ENCODE results near the gene TNIP2.

Gene TNIP2

GRCh38 chr4:2698951-2699505 lies 57.1 kb downstream of the TNIP2 start:
- H3K27ac ChIP-seq (replicated peaks), result no peak overlapping the region
- TF ChIP-seq, protein P1, sequence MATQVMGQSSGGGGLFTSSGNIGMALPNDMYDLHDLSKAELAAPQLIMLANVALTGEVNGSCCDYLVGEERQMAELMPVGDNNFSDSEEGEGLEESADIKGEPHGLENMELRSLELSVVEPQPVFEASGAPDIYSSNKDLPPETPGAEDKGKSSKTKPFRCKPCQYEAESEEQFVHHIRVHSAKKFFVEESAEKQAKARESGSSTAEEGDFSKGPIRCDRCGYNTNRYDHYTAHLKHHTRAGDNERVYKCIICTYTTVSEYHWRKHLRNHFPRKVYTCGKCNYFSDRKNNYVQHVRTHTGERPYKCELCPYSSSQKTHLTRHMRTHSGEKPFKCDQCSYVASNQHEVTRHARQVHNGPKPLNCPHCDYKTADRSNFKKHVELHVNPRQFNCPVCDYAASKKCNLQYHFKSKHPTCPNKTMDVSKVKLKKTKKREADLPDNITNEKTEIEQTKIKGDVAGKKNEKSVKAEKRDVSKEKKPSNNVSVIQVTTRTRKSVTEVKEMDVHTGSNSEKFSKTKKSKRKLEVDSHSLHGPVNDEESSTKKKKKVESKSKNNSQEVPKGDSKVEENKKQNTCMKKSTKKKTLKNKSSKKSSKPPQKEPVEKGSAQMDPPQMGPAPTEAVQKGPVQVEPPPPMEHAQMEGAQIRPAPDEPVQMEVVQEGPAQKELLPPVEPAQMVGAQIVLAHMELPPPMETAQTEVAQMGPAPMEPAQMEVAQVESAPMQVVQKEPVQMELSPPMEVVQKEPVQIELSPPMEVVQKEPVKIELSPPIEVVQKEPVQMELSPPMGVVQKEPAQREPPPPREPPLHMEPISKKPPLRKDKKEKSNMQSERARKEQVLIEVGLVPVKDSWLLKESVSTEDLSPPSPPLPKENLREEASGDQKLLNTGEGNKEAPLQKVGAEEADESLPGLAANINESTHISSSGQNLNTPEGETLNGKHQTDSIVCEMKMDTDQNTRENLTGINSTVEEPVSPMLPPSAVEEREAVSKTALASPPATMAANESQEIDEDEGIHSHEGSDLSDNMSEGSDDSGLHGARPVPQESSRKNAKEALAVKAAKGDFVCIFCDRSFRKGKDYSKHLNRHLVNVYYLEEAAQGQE (IDR thresholded peaks at IDR 0.05; ENCODE audit: insufficient replicate concordance, low read depth), result no peak
- TF ChIP-seq POLR2AphosphoS5 (IDR thresholded peaks at IDR 0.05; ENCODE audit: low read depth) (no peak), SPI1 (IDR thresholded peaks at IDR 0.05; ENCODE audit: borderline replicate concordance, low read depth) (no peak), GABPA (IDR thresholded peaks at IDR 0.05; ENCODE audit: low read depth) (no peak)
- TF ChIP-seq, protein P2, sequence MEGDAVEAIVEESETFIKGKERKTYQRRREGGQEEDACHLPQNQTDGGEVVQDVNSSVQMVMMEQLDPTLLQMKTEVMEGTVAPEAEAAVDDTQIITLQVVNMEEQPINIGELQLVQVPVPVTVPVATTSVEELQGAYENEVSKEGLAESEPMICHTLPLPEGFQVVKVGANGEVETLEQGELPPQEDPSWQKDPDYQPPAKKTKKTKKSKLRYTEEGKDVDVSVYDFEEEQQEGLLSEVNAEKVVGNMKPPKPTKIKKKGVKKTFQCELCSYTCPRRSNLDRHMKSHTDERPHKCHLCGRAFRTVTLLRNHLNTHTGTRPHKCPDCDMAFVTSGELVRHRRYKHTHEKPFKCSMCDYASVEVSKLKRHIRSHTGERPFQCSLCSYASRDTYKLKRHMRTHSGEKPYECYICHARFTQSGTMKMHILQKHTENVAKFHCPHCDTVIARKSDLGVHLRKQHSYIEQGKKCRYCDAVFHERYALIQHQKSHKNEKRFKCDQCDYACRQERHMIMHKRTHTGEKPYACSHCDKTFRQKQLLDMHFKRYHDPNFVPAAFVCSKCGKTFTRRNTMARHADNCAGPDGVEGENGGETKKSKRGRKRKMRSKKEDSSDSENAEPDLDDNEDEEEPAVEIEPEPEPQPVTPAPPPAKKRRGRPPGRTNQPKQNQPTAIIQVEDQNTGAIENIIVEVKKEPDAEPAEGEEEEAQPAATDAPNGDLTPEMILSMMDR (IDR thresholded peaks at IDR 0.05; ENCODE audit: insufficient read depth, low read length), result no peak

GRCh38 chr4:2698504-2698903 lies 57.6 kb downstream of the TNIP2 start:
- no peak for DNase-seq (ENCODE audit: low read depth in 1 of 2, low spot score in 1 of 2)
- Histone ChIP-seq H3K4me3 (replicated peaks; ENCODE audit: insufficient read depth, low read length) (no peak overlapping the region), H3K27ac (replicated peaks) (no peak overlapping the region), H3K27me3 (ENCODE audit: insufficient read depth, poor library complexity, severe bottlenecking) (no peaks in the 10 kb centered on the region)
- TF ChIP-seq SPI1 (IDR thresholded peaks at IDR 0.05; ENCODE audit: borderline replicate concordance, low read depth) (no peak), GABPA (IDR thresholded peaks at IDR 0.05; ENCODE audit: low read depth) (no peak), POLR2AphosphoS5 (IDR thresholded peaks at IDR 0.05; ENCODE audit: low read depth) (no peak)
- TF ChIP-seq, protein P2 (IDR thresholded peaks at IDR 0.05; ENCODE audit: insufficient read depth, low read length), result no peak
- TF ChIP-seq, protein P1 (IDR thresholded peaks at IDR 0.05; ENCODE audit: insufficient replicate concordance, low read depth), result no peak

More at GRCh38 chr4:2698951-2699505, 57.1 kb downstream of the TNIP2 start:
- no peak overlapping the region for H3K4me3 ChIP-seq (replicated peaks; ENCODE audit: insufficient read depth, low read length)
- H3K27me3 ChIP-seq (ENCODE audit: insufficient read depth, poor library complexity, severe bottlenecking), result no peaks in the 10 kb centered on the region
- DNase-seq (ENCODE audit: low read depth in 1 of 2, low spot score in 1 of 2), result no peak

- Histone ChIP-seq H3K27ac (replicated peaks) (no peak overlapping the region), H3K4me3 (replicated peaks; ENCODE audit: insufficient read depth, low read length) (no peak overlapping the region), H3K27me3 (ENCODE audit: insufficient read depth, poor library complexity, severe bottlenecking) (no peaks in the 10 kb centered on the region)
- DNase-seq (ENCODE audit: low read depth in 1 of 2, low spot score in 1 of 2), result no peak
- TF ChIP-seq POLR2AphosphoS5 (IDR thresholded peaks at IDR 0.05; ENCODE audit: low read depth), result no peak
- TF ChIP-seq, protein P2 (IDR thresholded peaks at IDR 0.05; ENCODE audit: insufficient read depth, low read length), result no peak
- no peak for TF ChIP-seq GABPA (IDR thresholded peaks at IDR 0.05; ENCODE audit: low read depth)
- TF ChIP-seq SPI1 (IDR thresholded peaks at IDR 0.05; ENCODE audit: borderline replicate concordance, low read depth), result no peak
Observed at GRCh38 chr4:2697995-2698414, 58.1 kb downstream of the TNIP2 start.

DNA sequence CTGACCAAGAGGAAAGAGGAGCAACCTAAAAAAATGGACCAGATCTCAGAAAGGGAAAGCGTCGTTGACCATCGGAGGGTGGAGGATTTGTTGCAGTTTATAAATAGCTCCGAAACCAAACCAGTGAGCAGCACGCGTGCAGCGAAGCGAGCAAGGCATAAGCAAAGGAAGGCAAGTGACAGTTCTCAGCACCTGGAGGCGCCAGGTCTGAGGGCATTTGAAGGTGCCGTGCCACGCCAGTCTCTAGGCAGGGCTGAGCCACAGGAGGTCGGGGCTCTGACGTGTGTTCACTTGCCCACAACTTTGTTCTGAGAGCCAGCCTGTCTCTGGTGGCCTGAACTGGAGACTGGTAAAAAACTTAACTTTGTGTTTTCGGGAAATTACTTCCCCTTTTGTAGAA lies 59.7 kb downstream of the TNIP2 start:
- Histone ChIP-seq H3K27ac (replicated peaks) (no peak overlapping the region), H3K4me3 (replicated peaks; ENCODE audit: insufficient read depth, low read length) (no peak overlapping the region), H3K27me3 (ENCODE audit: insufficient read depth, poor library complexity, severe bottlenecking) (no peaks in the 10 kb centered on the region)
- DNase-seq (ENCODE audit: low read depth in 1 of 2, low spot score in 1 of 2), result no peak
- TF ChIP-seq, protein P2 (IDR thresholded peaks at IDR 0.05; ENCODE audit: insufficient read depth, low read length), result no peak
- TF ChIP-seq, protein P1 (IDR thresholded peaks at IDR 0.05; ENCODE audit: insufficient replicate concordance, low read depth), result no peak
- no peak for TF ChIP-seq POLR2AphosphoS5 (IDR thresholded peaks at IDR 0.05; ENCODE audit: low read depth)
